ENCODE results near the gene PALM3. TPM values are rescaled to one million over a fixed set of nuclear protein-coding genes. Genes with fewer than 3 reads are reported as not detected.

Gene PALM3
- total RNA-seq, 5 donors from 2014 or later (not counting 1 experiment from before 2014, with no cell fraction given), result 0.16 to 0.39 TPM; not detected in 3

GRCh38 chr19:14105680-14106079, 43.8 kb upstream of the PALM3 start:
- Histone ChIP-seq H3K9me3 (no peaks in the 10 kb centered on the region), H3K4me3 (ENCODE audit: control insufficient read depth in 1 of 2, extremely low read depth in 1 of 2, low read length in 1 of 2) (no peak overlapping the region), H3K27ac (ENCODE audit: low read length) (no peak overlapping the region), H3K27me3 (replicated peaks in 1 of 2; ENCODE audit: control insufficient read depth in 2 of 2, extremely low read depth in 1 of 2, insufficient read depth in 2 of 2, low read length in 1 of 2) (no peaks in the 10 kb centered on the region), H3K36me3 (ENCODE audit: control insufficient read depth in 2 of 2, extremely low read depth in 1 of 2, insufficient read depth in 1 of 2, low read length in 1 of 2) (peaks cover 14 to 36% of the 10 kb centered on the region in 2 donors), H3K4me1 (ENCODE audit: control insufficient read depth in 1 of 2, extremely low read depth in 1 of 2, insufficient read depth in 2 of 2, low read length in 2 of 2) (no peaks in the 10 kb centered on the region)
- Mint-ChIP-seq H3K36me3 (peaks cover 12% of the 10 kb centered on the region), H3K27me3 (no peaks in the 10 kb centered on the region), H3K4me1 (peaks cover 0 to 2% (median 0%) of the 10 kb centered on the region in 3 donors), H3K9me3 (no peaks in the 10 kb centered on the region), H3K27ac (no peak overlapping the region), H3K4me3 (no peak overlapping the region)
- ATAC-seq (replicated peaks in 1 of 4) (no peak), DNase-seq (no peak)
- CTCF ChIA-PET, result interaction anchor here in 1 of 2 donors (1.0 kb wide), 1 partner anchor 132 kb away, joined by 3 read pairs; no protein-coding TSS in a partner anchor
- WGBS (ENCODE audit: insufficient coverage), result 100% methylated on average over 5 of the region's 8 CpGs
- POLR2A ChIA-PET, result no interaction called here

- Mint-ChIP-seq H3K27ac (no peak overlapping the region), H3K4me3 (no peak overlapping the region), H3K9me3 (no peaks in the 10 kb centered on the region), H3K36me3 (peaks cover 13% of the 10 kb centered on the region), H3K27me3 (no peaks in the 10 kb centered on the region), H3K4me1 (no peaks in the 10 kb centered on the region)
- ChIA-PET POLR2A (no interaction called here), CTCF (interaction anchor here (0.6 to 0.9 kb wide), 2 partner anchors 45 to 53 kb away, joined by 4 to 8 read pairs; no protein-coding TSS in a partner anchor)
- WGBS (ENCODE audit: insufficient coverage), result 100% methylated on average over 1 of the region's 1 CpG
- Histone ChIP-seq H3K9me3 (no peaks in the 10 kb centered on the region), H3K36me3 (ENCODE audit: control insufficient read depth in 2 of 2, extremely low read depth in 1 of 2, insufficient read depth in 1 of 2, low read length in 1 of 2) (peaks cover 20 to 45% of the 10 kb centered on the region in 2 donors), H3K27ac (ENCODE audit: low read length) (no peak overlapping the region), H3K4me1 (ENCODE audit: control insufficient read depth in 1 of 2, extremely low read depth in 1 of 2, insufficient read depth in 2 of 2, low read length in 2 of 2) (no peaks in the 10 kb centered on the region), H3K27me3 (replicated peaks in 1 of 2; ENCODE audit: control insufficient read depth in 2 of 2, extremely low read depth in 1 of 2, insufficient read depth in 2 of 2, low read length in 1 of 2) (no peaks in the 10 kb centered on the region), H3K4me3 (ENCODE audit: control insufficient read depth in 1 of 2, extremely low read depth in 1 of 2, low read length in 1 of 2) (no peak overlapping the region)
- DNase-seq (no peak), ATAC-seq (replicated peaks in 1 of 4) (no peak)
These were observed 41.4 kb upstream of the PALM3 start for GRCh38 chr19:14103310-14103709.

GRCh38 chr19:14102756-14103155, 40.9 kb upstream of the PALM3 start:
- ATAC-seq (replicated peaks in 1 of 4), result no peak
- Histone ChIP-seq H3K27me3 (replicated peaks in 1 of 2; ENCODE audit: control insufficient read depth in 2 of 2, extremely low read depth in 1 of 2, insufficient read depth in 2 of 2, low read length in 1 of 2) (no peaks in the 10 kb centered on the region), H3K4me1 (ENCODE audit: control insufficient read depth in 1 of 2, extremely low read depth in 1 of 2, insufficient read depth in 2 of 2, low read length in 2 of 2) (no peaks in the 10 kb centered on the region), H3K4me3 (ENCODE audit: control insufficient read depth in 1 of 2, extremely low read depth in 1 of 2, low read length in 1 of 2) (no peak overlapping the region), H3K27ac (ENCODE audit: low read length) (no peak overlapping the region), H3K9me3 (no peaks in the 10 kb centered on the region), H3K36me3 (ENCODE audit: control insufficient read depth in 2 of 2, extremely low read depth in 1 of 2, insufficient read depth in 1 of 2, low read length in 1 of 2) (peaks cover 20 to 50% of the 10 kb centered on the region in 2 donors)
- H3K9me3 Mint-ChIP-seq, result no peaks in the 10 kb centered on the region
- no peaks in the 10 kb centered on the region for H3K27me3 Mint-ChIP-seq
- WGBS (ENCODE audit: insufficient coverage), result 83% methylated on average over 10 of the region's 10 CpGs
- no peak overlapping the region for H3K27ac Mint-ChIP-seq
- no peak overlapping the region for H3K4me3 Mint-ChIP-seq
- CTCF ChIA-PET, result interaction anchor here in 1 of 2 donors (0.9 kb wide), 1 partner anchor 45 kb away, joined by 4 read pairs; no protein-coding TSS in a partner anchor
- peaks cover 17% of the 10 kb centered on the region for H3K36me3 Mint-ChIP-seq
- no peaks in the 10 kb centered on the region for H3K4me1 Mint-ChIP-seq
- POLR2A ChIA-PET, result no interaction called here
- DNase-seq, result no peak

- Histone ChIP-seq H3K27me3 (replicated peaks in 1 of 2; ENCODE audit: control insufficient read depth in 2 of 2, extremely low read depth in 1 of 2, insufficient read depth in 2 of 2, low read length in 1 of 2) (no peaks in the 10 kb centered on the region), H3K4me1 (ENCODE audit: control insufficient read depth in 1 of 2, extremely low read depth in 1 of 2, insufficient read depth in 2 of 2, low read length in 2 of 2) (no peaks in the 10 kb centered on the region), H3K27ac (ENCODE audit: low read length) (no peak overlapping the region), H3K4me3 (ENCODE audit: control insufficient read depth in 1 of 2, extremely low read depth in 1 of 2, low read length in 1 of 2) (no peak overlapping the region), H3K9me3 (no peaks in the 10 kb centered on the region), H3K36me3 (ENCODE audit: control insufficient read depth in 2 of 2, extremely low read depth in 1 of 2, insufficient read depth in 1 of 2, low read length in 1 of 2) (peaks cover 21 to 50% of the 10 kb centered on the region in 2 donors)
- Mint-ChIP-seq H3K4me1 (no peaks in the 10 kb centered on the region), H3K27ac (no peak overlapping the region), H3K27me3 (no peaks in the 10 kb centered on the region), H3K4me3 (no peak overlapping the region), H3K9me3 (no peaks in the 10 kb centered on the region), H3K36me3 (peaks cover 19% of the 10 kb centered on the region)
- POLR2A ChIA-PET, result no interaction called here
- no peak for DNase-seq
- no peak for ATAC-seq (replicated peaks in 1 of 4)
- 96% methylated on average over 10 of the region's 11 CpGs for WGBS (ENCODE audit: insufficient coverage)
- CTCF ChIA-PET, result no interaction called here
These were observed 40.3 kb upstream of the PALM3 start for GRCh38 chr19:14102102-14102696.

GRCh38 chr19:14101003-14101545, 39.2 kb upstream of the PALM3 start:
- H3K4me1 ChIP-seq (ENCODE audit: control insufficient read depth in 1 of 2, extremely low read depth in 1 of 2, insufficient read depth in 2 of 2, low read length in 2 of 2), result no peaks in the 10 kb centered on the region

GRCh38 chr19:14097532-14098151, 35.8 kb upstream of the PALM3 start:
- no peaks in the 10 kb centered on the region for H3K27me3 ChIP-seq (replicated peaks in 1 of 2; ENCODE audit: control insufficient read depth in 2 of 2, extremely low read depth in 1 of 2, insufficient read depth in 2 of 2, low read length in 1 of 2)
- Mint-ChIP-seq H3K27me3 (no peaks in the 10 kb centered on the region), H3K4me3 (no peak overlapping the region), H3K4me1 (peaks cover 0 to 7% (median 2%) of the 10 kb centered on the region in 3 donors), H3K36me3 (peaks cover 15% of the 10 kb centered on the region), H3K9me3 (peaks cover 0 to 7% (median 0%) of the 10 kb centered on the region in 3 donors), H3K27ac (no peak overlapping the region)
- H3K36me3 ChIP-seq (ENCODE audit: control insufficient read depth in 2 of 2, extremely low read depth in 1 of 2, insufficient read depth in 1 of 2, low read length in 1 of 2), result peaks cover 21 to 38% of the 10 kb centered on the region in 2 donors
- no peak overlapping the region for H3K4me3 ChIP-seq (ENCODE audit: control insufficient read depth in 1 of 2, extremely low read depth in 1 of 2, low read length in 1 of 2)
- ATAC-seq (replicated peaks in 1 of 4), result no peak
- no peak overlapping the region for H3K27ac ChIP-seq (ENCODE audit: low read length)
- ChIA-PET POLR2A (no interaction called here), CTCF (no interaction called here)
- H3K4me1 ChIP-seq (ENCODE audit: control insufficient read depth in 1 of 2, extremely low read depth in 1 of 2, insufficient read depth in 2 of 2, low read length in 2 of 2), result no peaks in the 10 kb centered on the region
- DNase-seq, result no peak
- no peaks in the 10 kb centered on the region for H3K9me3 ChIP-seq
- 95% methylated on average over 20 of the region's 21 CpGs for WGBS (ENCODE audit: insufficient coverage)

More at GRCh38 chr19:14101003-14101545, 39.2 kb upstream of the PALM3 start:
- H3K36me3 ChIP-seq (ENCODE audit: control insufficient read depth in 2 of 2, extremely low read depth in 1 of 2, insufficient read depth in 1 of 2, low read length in 1 of 2), result peaks cover 25 to 54% of the 10 kb centered on the region in 2 donors
- CTCF ChIA-PET, result no interaction called here
- Mint-ChIP-seq H3K36me3 (peaks cover 24% of the 10 kb centered on the region), H3K9me3 (no peaks in the 10 kb centered on the region), H3K4me1 (no peaks in the 10 kb centered on the region), H3K4me3 (no peak overlapping the region), H3K27ac (no peak overlapping the region), H3K27me3 (no peaks in the 10 kb centered on the region)
- POLR2A ChIA-PET, result no interaction called here
- DNase-seq (no peak), ATAC-seq (replicated peaks in 1 of 4) (no peak)
- WGBS (ENCODE audit: insufficient coverage), result 100% methylated on average over 3 of the region's 6 CpGs
- no peaks in the 10 kb centered on the region for H3K27me3 ChIP-seq (replicated peaks in 1 of 2; ENCODE audit: control insufficient read depth in 2 of 2, extremely low read depth in 1 of 2, insufficient read depth in 2 of 2, low read length in 1 of 2)
- H3K9me3 ChIP-seq, result no peaks in the 10 kb centered on the region
- H3K4me3 ChIP-seq (ENCODE audit: control insufficient read depth in 1 of 2, extremely low read depth in 1 of 2, low read length in 1 of 2), result no peak overlapping the region
- H3K27ac ChIP-seq (ENCODE audit: low read length), result no peak overlapping the region
